GM12878 (cell line): ENCODE measurements around the gene ELOVL5. TPM values are rescaled to one million over a fixed set of nuclear protein-coding genes. Genes with fewer than 3 reads are reported as not detected.

Source experiments
- ATAC-seq: fragments of 200-7000 bp; cut with Tn5 transposase; 3 replicates; pipeline ENCODE4 v1.9.1; 2020; ENCODE audit warnings: mild to moderate bottlenecking, moderate library complexity
- BruUV-seq: library from RNA; stranded (reverse); fragments of 400-500 nt; replicated peaks from 2 replicates; lab custom pipeline; 2021; lab: Mats Ljungman, UMichigan
- CTCF ChIA-PET: fragments of 300-600 bp; sonication (Branson Sonifier 250); formaldehyde crosslinking; extraction: SDS; loops from one replicate; lab custom pipeline; 2021; ENCODE audit warnings: inconsistent platforms; lab: Yijun Ruan, JAX
- POLR2A ChIA-PET: fragments of 350-600 bp; formaldehyde crosslinking; extraction: SDS; loops from one replicate; lab custom pipeline; 2021; ENCODE audit warnings: inconsistent platforms; lab: Charles Lee
- RAD21 ChIA-PET: fragments of 300-600 bp; sonication (Branson Sonifier 250); formaldehyde crosslinking; loops from one replicate; lab custom pipeline; 2023; ENCODE audit warnings: antibody characterized with exemption; ENCODE audit not compliant: unreplicated experiment; lab: Charles Lee
- SMC1A ChIA-PET: fragments of 300-600 bp; sonication (Branson Sonifier 250); formaldehyde crosslinking; loops from one replicate; lab custom pipeline; 2023; ENCODE audit not compliant: unreplicated experiment, uncharacterized antibody; lab: Charles Lee
- DNase-seq: peaks from one replicate; pipeline ENCODE4 v3.0.0-alpha.2; 2011; ENCODE audit warnings: low read depth, low spot score
- FAIRE-seq: peaks from 3 replicates; lab custom pipeline; 2011; peaks lifted over from hg19 to GRCh38; lab: Jason Lieb, UNC
- H2AFZ ChIP-seq: 2 replicates; pipeline ENCODE4 v1.6.0; 2011; ENCODE audit warnings: low read depth, low read length, control low read depth; ENCODE audit not compliant: control insufficient read depth
- H3K27ac ChIP-seq: 2 replicates; pipeline ENCODE4 v1.5.1; 2011; ENCODE audit warnings: control low read depth; ENCODE audit not compliant: control insufficient read depth, insufficient read depth
- H3K27me3 ChIP-seq, 2 experiments: replicated peaks in 1 of 2; 2 replicates each; pipeline versions ENCODE4 v1.6.0 to v1.6.1; 2011; ENCODE audit warnings: low read length in 1 of 2; ENCODE audit not compliant: control insufficient read depth in 2 of 2, insufficient read depth in 2 of 2
- H3K36me3 ChIP-seq, 2 experiments: 2 replicates each; pipeline ENCODE4 v1.5.1; 2011; ENCODE audit warnings: low read length in 1 of 2; ENCODE audit not compliant: control insufficient read depth in 2 of 2, insufficient read depth in 2 of 2
- H3K4me1 ChIP-seq: 2 replicates; pipeline ENCODE4 v1.6.1; 2011; ENCODE audit warnings: mild to moderate bottlenecking, low read length, moderate library complexity, mixed read lengths; ENCODE audit not compliant: control insufficient read depth, insufficient read depth
- H3K4me2 ChIP-seq: 2 replicates; pipeline ENCODE4 v1.6.0; 2011; ENCODE audit warnings: control low read depth; ENCODE audit not compliant: control insufficient read depth, insufficient read depth
- H3K4me3 ChIP-seq: fragments of 200-600 bp; sonication (generic); 2 replicates; pipeline ENCODE4 v1.5.1; 2016
- H3K79me2 ChIP-seq: 2 replicates; pipeline ENCODE4 v1.6.0; 2011; ENCODE audit warnings: low read length; ENCODE audit not compliant: control insufficient read depth, insufficient read depth
- H3K9ac ChIP-seq: 2 replicates; pipeline ENCODE4 v1.8.0; 2011; ENCODE audit warnings: low read length, control low read depth, mixed read lengths; ENCODE audit not compliant: control insufficient read depth, insufficient read depth
- H3K9me3 ChIP-seq: replicated peaks from 3 replicates; pipeline ENCODE4 v1.5.1; 2011; ENCODE audit warnings: mild to moderate bottlenecking, low read length; ENCODE audit not compliant: control insufficient read depth, insufficient read depth
- H4K20me1 ChIP-seq: 2 replicates; pipeline ENCODE4 v1.6.0; 2011; ENCODE audit not compliant: control insufficient read depth, insufficient read depth
- CREB1 ChIP-seq: IDR thresholded peaks from 2 replicates; pipeline ENCODE4 v1.6.1; 2012; ENCODE audit warnings: low read depth, mild to moderate bottlenecking, inconsistent platforms
- CREM ChIP-seq: IDR thresholded peaks from 2 replicates; pipeline ENCODE4 v1.6.1; 2014; ENCODE audit warnings: antibody characterized with exemption, low read depth
- FOXK2 ChIP-seq: fragments of 450-650 bp; IDR thresholded peaks from 2 replicates; pipeline ENCODE4 v1.6.1; 2017; ENCODE audit warnings: mild to moderate bottlenecking, moderate library complexity
- NFYB ChIP-seq: IDR thresholded peaks from 2 replicates; pipeline ENCODE4 v1.6.1; 2011; ENCODE audit warnings: low read depth, mild to moderate bottlenecking, low read length, improper control_type of control experiment, moderate library complexity; ENCODE audit not compliant: insufficient read depth
- RAD51 ChIP-seq: fragments of 450-650 bp; IDR thresholded peaks from 2 replicates; pipeline ENCODE4 v1.6.1; 2016; ENCODE audit warnings: moderate library complexity, mild to moderate bottlenecking, inconsistent platforms
- SIN3A ChIP-seq: IDR thresholded peaks from 2 replicates; pipeline ENCODE4 v1.6.1; 2012; ENCODE audit warnings: low read depth, low read length, improper control_type of control experiment
- TARDBP ChIP-seq: IDR thresholded peaks from 2 replicates; pipeline ENCODE4 v1.6.1; 2016; ENCODE audit warnings: borderline replicate concordance
- USF1 ChIP-seq: IDR thresholded peaks from 2 replicates; pipeline ENCODE4 v1.6.1; 2011; ENCODE audit warnings: borderline replicate concordance, low read depth, mild to moderate bottlenecking, moderate library complexity, mixed read lengths, low read length; ENCODE audit not compliant: insufficient read depth; ENCODE audit errors: extremely low read length
- YBX1 ChIP-seq: fragments of 450-650 bp; IDR thresholded peaks from 2 replicates; pipeline ENCODE4 v1.6.1; 2016; ENCODE audit warnings: antibody characterized with exemption
- YY1 ChIP-seq: IDR thresholded peaks from 2 replicates; pipeline ENCODE4 v1.6.1; 2011; ENCODE audit warnings: low read depth, mild to moderate bottlenecking, low read length
- WGBS: methylation state at CpG from one replicate; pipeline ENCODE4 v1.1.6; 2016; ENCODE audit warnings: low lambda C conversion rate; ENCODE audit not compliant: insufficient replicate concordance, insufficient coverage; ENCODE audit errors: missing lambda C conversion rate; 5-methylcytosine and 5-hydroxymethylcytosine counted together
- in situ Hi-C: fragments of 300-500 bp; cut with MboI; formaldehyde crosslinking; loops from 9 replicates; pipeline ENCODE4 v1.14.3; 2018; ENCODE audit warnings: mixed read lengths
- intact Hi-C: fragments of 100-400 bp; cut with micrococcal nuclease; formaldehyde crosslinking; loops from one replicate; pipeline ENCODE4 v1.14.2; 2022; ENCODE audit not compliant: unreplicated experiment
- polyA plus RNA-seq, 11 experiments: library from polyadenylated mRNA; depleted of rRNA in 4 of 11; unstranded in 6 of 11; stranded (reverse) in 5 of 11; fragments of >200 nt; fragmentation: Nextera tagmentation in 4 of 11; fragmentation: Illumina TruSeq in 1 of 11; extraction: Ambion mirVana in 4 of 11; extraction: Trizol in 1 of 11; gene quantifications; 1 replicate in 1 of 11; 2 replicates in 10 of 11; pipeline versions ENCODE4 v1.2.1 to v1.2.3, GENCODE V29; 2011 to 2016; ENCODE audit warnings: inconsistent platforms in 2 of 11, missing spikeins in 2 of 11, low read depth in 1 of 11
- total RNA-seq, 4 experiments: library from RNA; depleted of rRNA in 3 of 4; stranded (reverse); fragments of >200 nt in 3 of 4; fragmentation: Illumina TruSeq in 1 of 4; extraction: Trizol in 1 of 4; gene quantifications; 2 replicates each; pipeline versions ENCODE4 v1.2.1 to v1.2.3, GENCODE V29; 2013 to 2021
- TF ChIP-seq, protein P1 (sequence below): IDR thresholded peaks from 2 replicates; pipeline ENCODE4 v1.6.1; 2012; ENCODE audit warnings: low read depth, low read length, improper control_type of control experiment
- TF ChIP-seq, protein P2 (sequence below): fragments of 450-650 bp; conservative IDR thresholded peaks from 2 replicates; pipeline ENCODE4 v1.6.1; 2017; ENCODE audit warnings: mild to moderate bottlenecking, moderate library complexity

The ELOVL5 gene
- total and polyA plus RNA-seq, 10 of the 15 experiments (the other 5 are each of a cell fraction or from before 2014, with no cell fraction given) = 156 to 241 (median 196) TPM

GRCh38 chr6:53297004-53297403, 51.7 kb downstream of the ELOVL5 start:
- Histone ChIP-seq H3K27me3 (no peaks in the 10 kb centered on the region), H3K4me3 (no peak overlapping the region), H3K4me2 (no peak overlapping the region), H3K27ac (no peak overlapping the region), H4K20me1 (no peaks in the 10 kb centered on the region; the same call in 1 of the 2 replicates), H3K79me2 (peaks cover 21% of the 10 kb centered on the region), H3K9ac (no peak overlapping the region), H3K9me3 (no peaks in the 10 kb centered on the region), H3K4me1 (no peaks in the 10 kb centered on the region; the same call in 1 of the 2 replicates), H2AFZ (no peak overlapping the region), H3K36me3 (peaks cover 3 to 8% of the 10 kb centered on the region in 2 experiments; a peak in 2 of 4 replicates)
- intact Hi-C loops (no loop called here), in situ Hi-C loops (no loop called here)
- POLR2A ChIA-PET = interaction anchor here (0.8 to 1.0 kb wide), 2 partner anchors 11 to 47 kb away, joined by 3 read pairs; no protein-coding TSS in a partner anchor
- SMC1A ChIA-PET = interaction anchor here (0.6 to 4.7 kb wide), 13 partner anchors 12 to 187 kb away, joined by 3 to 25 read pairs (median 3); no protein-coding TSS in a partner anchor
- no peak for DNase-seq
- RAD21 ChIA-PET = interaction anchor here (1.0 to 1.3 kb wide), 3 partner anchors 9 to 124 kb away, joined by 3 to 4 read pairs (median 3); no protein-coding TSS in a partner anchor
- TF ChIP-seq SIN3A (no peak), RAD51 (no peak), USF1 (no peak), YBX1 (no peak), FOXK2 (no peak), YY1 (no peak), TARDBP (no peak), NFYB (no peak), CREB1 (no peak), CREM (no peak)
- TF ChIP-seq, protein P1, sequence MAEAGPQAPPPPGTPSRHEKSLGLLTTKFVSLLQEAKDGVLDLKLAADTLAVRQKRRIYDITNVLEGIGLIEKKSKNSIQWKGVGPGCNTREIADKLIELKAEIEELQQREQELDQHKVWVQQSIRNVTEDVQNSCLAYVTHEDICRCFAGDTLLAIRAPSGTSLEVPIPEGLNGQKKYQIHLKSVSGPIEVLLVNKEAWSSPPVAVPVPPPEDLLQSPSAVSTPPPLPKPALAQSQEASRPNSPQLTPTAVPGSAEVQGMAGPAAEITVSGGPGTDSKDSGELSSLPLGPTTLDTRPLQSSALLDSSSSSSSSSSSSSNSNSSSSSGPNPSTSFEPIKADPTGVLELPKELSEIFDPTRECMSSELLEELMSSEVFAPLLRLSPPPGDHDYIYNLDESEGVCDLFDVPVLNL = no peak
- TF ChIP-seq, protein P2, sequence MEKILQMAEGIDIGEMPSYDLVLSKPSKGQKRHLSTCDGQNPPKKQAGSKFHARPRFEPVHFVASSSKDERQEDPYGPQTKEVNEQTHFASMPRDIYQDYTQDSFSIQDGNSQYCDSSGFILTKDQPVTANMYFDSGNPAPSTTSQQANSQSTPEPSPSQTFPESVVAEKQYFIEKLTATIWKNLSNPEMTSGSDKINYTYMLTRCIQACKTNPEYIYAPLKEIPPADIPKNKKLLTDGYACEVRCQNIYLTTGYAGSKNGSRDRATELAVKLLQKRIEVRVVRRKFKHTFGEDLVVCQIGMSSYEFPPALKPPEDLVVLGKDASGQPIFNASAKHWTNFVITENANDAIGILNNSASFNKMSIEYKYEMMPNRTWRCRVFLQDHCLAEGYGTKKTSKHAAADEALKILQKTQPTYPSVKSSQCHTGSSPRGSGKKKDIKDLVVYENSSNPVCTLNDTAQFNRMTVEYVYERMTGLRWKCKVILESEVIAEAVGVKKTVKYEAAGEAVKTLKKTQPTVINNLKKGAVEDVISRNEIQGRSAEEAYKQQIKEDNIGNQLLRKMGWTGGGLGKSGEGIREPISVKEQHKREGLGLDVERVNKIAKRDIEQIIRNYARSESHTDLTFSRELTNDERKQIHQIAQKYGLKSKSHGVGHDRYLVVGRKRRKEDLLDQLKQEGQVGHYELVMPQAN = no peak
- no peak for FAIRE-seq
- BruUV-seq = no TSS peak
- WGBS = 56% methylated on average over 4 of the region's 4 CpGs
- CTCF ChIA-PET = interaction anchor here (0.7 to 1.6 kb wide), 6 partner anchors 11 to 142 kb away, joined by 3 to 8 read pairs (median 4); no protein-coding TSS in a partner anchor
- ATAC-seq = no peak
